EL (cell line): Measurements from ENCODE around the gene ANAPC16.
"Not testable (repeated sequence)": the region's sequence is repeated elsewhere in the genome, so short reads cannot be mapped to it uniquely, and the experiment has no call there.

Source experiments
- DNase-seq: peaks from one replicate; pipeline ENCODE4 v3.0.0-alpha.2; 2016

ANAPC16 gene

GRCh38 chr10:72215611-72216549 is at the start of gene ANAPC16, which contains the start of gene ASCC1:
Gene ANAPC16 (plus strand): TSS chr10:72216012. CDS start chr10:72223915, 7,903 bp downstream.
Gene ASCC1 (minus strand): TSS chr10:72216276. CDS start chr10:72213298, 2,978 bp downstream.
- peak; percentile 93 for DNase-seq

GRCh38 chr10:72167118-72167517 is 48.7 kb upstream of the ANAPC16 start:
- no peak for DNase-seq

- no peak for DNase-seq
Measured at GRCh38 chr10:72170263-72170662, 45.5 kb upstream of the ANAPC16 start.

DNA sequence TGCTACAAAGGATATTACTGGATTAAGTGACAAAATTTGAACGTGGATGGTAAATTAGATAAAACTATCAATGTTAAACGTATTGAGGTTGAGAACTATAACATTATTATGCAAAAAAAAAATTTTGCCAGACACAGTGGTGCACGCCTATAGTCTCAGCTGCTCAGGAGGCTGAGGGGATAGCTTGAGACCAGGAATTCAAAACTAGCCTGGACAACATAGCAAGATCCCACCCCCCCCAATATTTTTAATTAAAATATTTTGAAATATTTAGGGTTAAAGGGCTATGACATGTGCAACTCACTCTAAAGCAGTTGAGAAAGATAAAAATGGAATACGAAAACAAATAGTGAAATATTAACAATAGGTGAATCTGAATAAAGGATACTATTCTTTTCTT is 45.1 kb upstream of the ANAPC16 start:
- no peak for DNase-seq

DNA sequence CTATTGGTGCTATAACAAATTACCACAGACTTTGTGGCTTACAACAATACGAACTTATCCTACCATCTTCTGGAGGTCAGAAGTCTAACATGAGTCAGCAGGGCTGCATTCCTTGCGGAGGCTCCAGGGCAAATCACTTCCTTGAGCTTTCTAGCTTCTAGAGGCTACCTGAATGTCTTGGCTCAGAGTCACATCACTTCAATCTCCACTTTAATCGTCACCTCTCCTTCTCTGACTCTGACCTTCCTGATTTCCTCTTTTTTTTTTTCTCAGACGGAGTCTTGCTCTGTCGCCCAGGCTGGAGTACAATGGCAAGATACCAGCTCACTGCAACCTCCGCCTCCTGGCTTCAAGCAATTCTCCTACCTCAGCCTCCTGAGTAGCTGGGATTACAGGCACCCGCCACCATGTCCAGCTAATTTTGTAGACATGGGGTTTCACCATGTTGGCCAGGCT is 44.6 kb upstream of the ANAPC16 start:
- peak; percentile 95 for DNase-seq

GRCh38 chr10:72173262-72173618 is 42.6 kb upstream of the ANAPC16 start:
- no peak for DNase-seq

DNA sequence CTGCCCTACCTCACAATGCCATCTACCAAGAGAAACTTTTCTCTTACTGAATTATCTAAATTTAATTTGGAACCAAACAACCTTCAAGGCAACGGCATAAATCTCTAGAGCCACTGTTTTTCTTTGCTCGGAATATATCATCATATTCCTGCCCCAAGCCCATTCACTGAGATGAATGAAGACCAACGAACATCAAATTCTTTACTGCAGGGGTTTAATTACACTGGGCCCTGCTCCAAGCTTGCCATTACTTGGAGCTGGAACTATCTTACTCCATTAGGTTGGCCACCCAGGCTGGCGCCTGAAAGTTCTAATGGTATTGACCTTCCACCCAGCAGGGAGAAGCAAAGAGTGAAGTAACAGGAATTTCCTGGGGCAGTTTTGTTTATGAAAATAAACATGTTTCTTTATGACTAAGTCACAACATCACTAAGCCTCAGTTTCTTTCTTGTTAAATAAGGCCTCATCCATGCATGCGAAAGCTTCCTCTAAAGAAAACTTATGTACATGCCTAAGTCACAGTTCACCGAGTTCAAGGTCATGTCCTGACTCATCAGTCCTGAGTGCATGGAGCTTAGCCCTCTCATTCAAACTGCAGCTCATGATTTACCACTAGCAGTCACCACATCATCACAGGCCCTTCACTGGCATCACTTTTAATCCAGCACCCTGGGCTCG is 42.1 kb upstream of the ANAPC16 start:
- peak; percentile 53 for DNase-seq

DNA sequence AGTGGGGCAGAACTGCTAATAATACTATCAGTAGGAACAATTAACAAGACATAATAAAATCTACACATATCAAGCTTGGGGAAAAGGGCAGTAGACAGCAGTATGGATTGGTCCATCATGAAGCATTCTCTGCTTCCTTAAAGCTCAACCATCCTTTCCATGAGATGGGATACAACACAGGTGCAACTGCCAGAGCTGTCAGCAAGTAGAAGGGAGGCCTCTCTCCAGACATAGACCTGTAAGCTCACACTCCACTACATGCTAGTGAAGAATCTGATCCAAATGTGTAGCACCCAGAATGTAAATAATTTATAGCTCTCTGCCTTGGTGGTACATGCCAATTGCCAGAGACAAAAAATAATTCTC is 41.5 kb upstream of the ANAPC16 start:
- DNase-seq, result no peak

DNA sequence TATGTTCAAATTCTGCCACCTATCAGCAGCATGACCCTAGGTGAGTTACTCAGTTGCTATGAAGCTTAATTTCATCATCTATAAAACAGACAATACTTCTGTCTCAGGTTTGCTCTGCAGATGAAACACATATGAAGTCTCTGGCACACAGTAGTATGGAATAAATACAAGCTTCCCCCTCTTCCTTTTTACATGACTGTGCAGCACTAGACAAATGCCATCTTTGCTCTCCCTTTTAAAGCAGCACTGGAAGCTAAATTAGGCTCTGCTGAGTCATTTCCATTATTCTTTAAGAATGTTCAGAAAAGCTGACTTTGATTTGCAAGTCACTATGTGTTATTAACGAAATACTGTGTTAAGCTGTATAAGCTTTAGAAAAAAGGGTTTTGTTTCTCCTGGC is 40.7 kb upstream of the ANAPC16 start:
- peak; percentile 37 for DNase-seq

GRCh38 chr10:72176701-72177100 is 39.1 kb upstream of the ANAPC16 start:
- DNase-seq, result no peak

DNA sequence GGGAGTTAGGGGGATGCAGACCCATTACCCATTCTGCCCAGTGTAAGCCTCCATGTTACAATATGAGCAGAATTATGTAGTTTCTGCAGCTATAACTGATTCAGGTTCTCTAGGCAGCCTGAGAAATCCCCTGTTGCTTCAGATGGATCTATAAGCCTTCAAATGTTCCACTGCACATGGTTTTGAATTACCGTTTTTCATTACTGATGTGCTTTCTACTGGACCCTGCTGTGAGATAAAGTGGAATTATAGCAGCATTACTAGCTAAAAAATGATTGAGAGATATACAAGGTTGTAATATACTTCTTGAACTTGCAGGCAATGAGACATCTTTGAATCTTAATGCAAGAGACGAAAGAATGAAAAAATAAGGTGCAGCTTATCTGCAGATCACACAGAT is 38.4 kb upstream of the ANAPC16 start:
- no peak for DNase-seq

DNA sequence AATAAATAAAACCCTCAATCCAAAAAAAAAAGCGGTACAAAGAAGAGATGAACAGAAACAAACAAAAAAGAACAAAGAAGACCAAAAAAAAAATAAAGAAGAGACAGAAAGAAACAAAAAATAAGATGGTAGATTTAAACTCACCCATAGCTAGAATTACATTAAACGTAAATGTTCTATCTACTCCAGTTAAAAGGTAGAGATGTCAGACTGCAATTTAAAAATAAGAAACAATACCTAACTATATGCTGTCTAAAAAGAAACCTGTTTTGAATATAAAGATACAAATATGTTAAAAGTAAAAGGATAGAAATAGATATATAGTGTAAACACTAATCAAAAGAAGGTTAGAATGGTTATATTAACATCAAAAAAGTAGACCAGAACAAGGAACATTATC is 31.7 kb upstream of the ANAPC16 start:
- DNase-seq, result no peak

DNA sequence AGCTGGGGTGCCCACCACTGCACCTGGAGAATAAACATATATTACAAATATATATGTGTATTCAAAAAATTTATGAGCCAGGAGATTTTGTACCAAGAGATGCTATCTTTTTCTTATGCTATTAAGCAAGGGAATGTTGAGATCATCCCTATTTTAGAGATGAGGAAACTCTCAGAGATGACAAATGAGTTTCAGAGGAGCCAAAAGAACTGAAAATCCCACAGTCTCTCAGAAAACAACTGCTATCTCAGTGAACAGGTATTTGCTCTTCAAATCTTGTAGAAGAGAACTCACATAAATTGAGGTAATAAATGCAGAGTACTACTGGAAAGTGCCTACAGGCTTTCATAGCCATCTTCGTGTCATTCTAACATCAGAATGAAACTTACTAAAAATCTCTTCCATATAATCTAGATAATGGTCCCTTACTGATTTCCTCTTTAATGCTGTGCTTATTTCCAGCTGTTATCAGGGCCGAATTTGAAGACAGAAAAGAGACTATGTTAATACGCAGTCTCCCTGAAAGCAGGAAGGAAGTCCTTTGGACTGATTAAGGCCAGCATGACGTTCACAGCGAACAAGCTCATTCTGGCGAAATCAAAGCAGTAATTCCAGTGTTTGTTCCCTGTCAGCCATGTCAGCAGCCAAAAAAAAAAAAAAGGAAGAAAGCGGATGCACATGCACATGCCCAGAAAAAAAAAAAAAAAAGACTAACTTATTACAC is 29.4 kb upstream of the ANAPC16 start:
- no peak for DNase-seq

GRCh38 chr10:72186982-72187330 is 28.9 kb upstream of the ANAPC16 start:
- no peak for DNase-seq

DNA sequence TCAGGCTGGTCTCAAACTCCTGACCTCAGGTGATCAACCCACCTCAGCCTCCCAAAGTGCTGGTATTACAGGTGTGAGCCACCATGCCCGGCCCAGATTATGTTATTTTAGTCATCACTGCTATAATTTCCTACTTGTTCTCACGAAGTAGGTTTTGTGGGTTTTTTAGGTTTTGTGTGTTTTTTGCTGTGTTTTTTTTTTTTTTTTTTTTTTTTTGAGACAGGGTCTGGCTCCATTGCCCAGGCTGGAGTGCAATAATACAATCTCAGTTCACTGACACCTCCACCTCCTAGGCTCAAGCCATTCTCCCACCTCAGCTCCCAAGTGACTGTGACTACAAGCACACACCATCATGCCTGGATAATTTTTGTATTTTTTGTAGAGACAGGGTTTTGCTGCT is 20.9 kb upstream of the ANAPC16 start:
- DNase-seq, result no peak

DNA sequence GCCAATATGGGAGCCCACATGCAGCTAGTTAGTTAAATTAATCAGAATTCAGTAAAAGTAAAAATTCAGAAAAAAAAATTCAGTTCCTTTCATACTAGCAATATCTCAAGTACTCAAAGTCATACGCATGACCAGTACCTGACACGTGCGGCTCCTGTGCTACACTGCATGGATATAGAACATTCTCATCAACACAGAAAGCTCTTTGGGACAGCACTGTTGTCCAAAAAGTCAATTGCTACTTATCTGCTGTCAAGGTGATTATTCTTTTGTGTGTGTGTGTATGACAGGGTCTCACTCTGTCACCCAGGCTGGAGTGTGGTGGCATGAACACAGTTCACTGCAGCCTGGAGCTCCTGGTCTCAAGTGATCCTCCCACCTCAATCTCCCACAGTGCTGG is 14.9 kb upstream of the ANAPC16 start:
- DNase-seq, result no peak

GRCh38 chr10:72201293-72201692 is 14.5 kb upstream of the ANAPC16 start:
- DNase-seq, result no peak

GRCh38 chr10:72204296-72204695 is 11.5 kb upstream of the ANAPC16 start:
- no peak for DNase-seq

GRCh38 chr10:72204724-72205123 is 11.1 kb upstream of the ANAPC16 start:
- no peak for DNase-seq

DNA sequence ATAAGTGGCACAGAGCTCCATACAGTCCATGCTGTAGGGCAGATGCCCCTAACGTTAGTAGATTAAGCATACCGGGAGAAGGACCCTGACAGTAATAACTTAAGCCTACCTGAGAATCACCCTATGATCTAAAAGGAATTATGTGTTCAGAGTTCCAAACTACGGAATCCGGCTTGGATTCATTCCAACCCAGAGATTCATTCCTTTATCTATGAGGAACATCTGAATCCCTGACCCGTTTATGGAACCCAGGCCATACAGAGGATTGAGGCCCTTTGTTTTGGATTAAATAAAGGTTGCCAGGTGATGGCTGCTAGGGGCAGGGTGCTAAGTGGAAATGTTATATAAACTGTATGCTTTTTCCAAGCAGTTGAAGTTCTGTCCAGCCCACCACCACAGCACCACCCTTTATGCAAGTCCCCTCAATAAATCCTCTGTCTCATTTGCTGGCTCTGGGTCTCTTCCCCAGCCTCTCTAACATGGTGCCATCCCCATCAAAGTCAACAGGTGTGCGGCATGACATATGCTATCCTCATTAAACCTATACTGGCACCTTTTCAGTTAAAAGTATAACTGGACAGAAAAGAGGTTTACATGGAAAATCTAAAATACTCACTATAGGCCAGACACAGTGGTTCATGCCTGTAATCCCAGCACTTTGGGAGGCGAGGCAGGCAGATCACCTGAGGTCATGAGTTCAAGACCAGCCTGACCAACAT is 9.1 kb upstream of the ANAPC16 start:
- no peak for DNase-seq

GRCh38 chr10:72208526-72208925 is 7.3 kb upstream of the ANAPC16 start:
- DNase-seq, result not testable (repeated sequence)

DNA sequence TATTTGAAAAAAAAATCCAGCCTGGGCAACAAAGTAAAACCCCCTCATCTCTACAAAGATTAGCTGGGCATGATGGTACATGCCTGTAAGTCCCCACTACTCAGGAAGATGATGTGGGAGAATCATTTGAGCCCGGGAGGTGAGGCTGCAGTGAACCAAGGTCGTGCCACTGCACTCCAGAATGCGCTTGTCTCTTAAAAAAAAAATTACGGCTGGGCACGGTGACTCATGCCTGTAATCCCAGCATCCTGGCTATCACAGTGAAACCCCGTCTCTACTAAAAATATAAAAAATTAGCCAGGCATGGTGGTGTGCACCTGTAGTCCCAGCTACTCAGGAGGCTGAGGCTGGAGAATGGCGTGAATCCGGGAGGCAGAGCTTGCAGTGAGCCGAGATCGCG is 4.4 kb upstream of the ANAPC16 start:
- DNase-seq, result peak; percentile 11

- DNase-seq, result not testable (repeated sequence)
Measured at GRCh38 chr10:72211832-72212231, 4.0 kb upstream of the ANAPC16 start.
